Muscle of leg (tissue), 11 donors: ENCODE results near the gene HECTD1. TPM values are rescaled to one million over a fixed set of nuclear protein-coding genes. Genes with fewer than 3 reads are reported as not detected.

Source experiments
- DNase-seq: peaks from one replicate; pipeline ENCODE4 v3.0.0; 2013
- H3K27ac ChIP-seq: one replicate; pipeline ENCODE4 v1.5.1; 2013; ENCODE audit warnings: mild to moderate bottlenecking, low read length, control low read depth
- H3K27me3 ChIP-seq: one replicate; pipeline ENCODE4 v1.6.1; 2013; ENCODE audit warnings: low read length; ENCODE audit not compliant: control insufficient read depth, insufficient read depth
- H3K36me3 ChIP-seq: one replicate; pipeline ENCODE4 v1.6.1; 2013; ENCODE audit warnings: low read length; ENCODE audit not compliant: control insufficient read depth, insufficient read depth
- H3K4me1 ChIP-seq: one replicate; pipeline ENCODE4 v1.6.1; 2013; ENCODE audit warnings: low read length; ENCODE audit not compliant: control insufficient read depth, insufficient read depth
- H3K4me3 ChIP-seq: one replicate; pipeline ENCODE4 v1.5.1; 2013; ENCODE audit warnings: low read length, control low read depth
- H3K9me3 ChIP-seq: replicated peaks from 2 replicates; pipeline ENCODE4 v1.6.1; 2013; ENCODE audit warnings: low read depth, low read length; ENCODE audit not compliant: control insufficient read depth
- WGBS: methylation state at CpG from one replicate; pipeline ENCODE4 v1.1.5; 2013; ENCODE audit warnings: missing lambda C conversion rate; ENCODE audit not compliant: insufficient coverage; 5-methylcytosine and 5-hydroxymethylcytosine counted together
- polyA plus RNA-seq, 8 donors: library from polyadenylated mRNA; unstranded; fragments of 120-200 nt; gene quantifications; one replicate each; pipeline versions ENCODE4 v1.2.1 to v1.2.3, GENCODE V29; 2013; ENCODE audit warnings: inconsistent platforms in 1 of 8, low replicate concordance in 1 of 8; ENCODE audit not compliant: insufficient read length in 8 of 8, insufficient read depth in 1 of 8
- total RNA-seq: library from RNA; stranded (reverse); fragments of 120-200 nt; gene quantifications from one replicate; pipeline ENCODE4 v1.2.4, GENCODE V29; 2013

The HECTD1 gene
- total and polyA plus RNA-seq, 9 donors = 85.5 to 149 (median 108) TPM

GRCh38 chr14:31161274-31161673 lies 46.3 kb downstream of the HECTD1 start:
- Histone ChIP-seq H3K9me3 (no peaks in the 10 kb centered on the region), H3K36me3 (peaks cover 38% of the 10 kb centered on the region), H3K27me3 (no peaks in the 10 kb centered on the region), H3K27ac (no peak overlapping the region), H3K4me3 (no peak overlapping the region), H3K4me1 (no peaks in the 10 kb centered on the region)
- WGBS = 75% methylated on average over 1 of the region's 5 CpGs
- no peak for DNase-seq

GRCh38 chr14:31159682-31160296 lies 47.8 kb downstream of the HECTD1 start:
- Histone ChIP-seq H3K36me3 (peaks cover 34% of the 10 kb centered on the region), H3K9me3 (no peaks in the 10 kb centered on the region), H3K4me1 (no peaks in the 10 kb centered on the region), H3K4me3 (no peak overlapping the region), H3K27me3 (no peaks in the 10 kb centered on the region), H3K27ac (no peak overlapping the region)
- no peak for DNase-seq
- WGBS = 95% methylated on average over 5 of the region's 13 CpGs

- no peak overlapping the region for H3K4me3 ChIP-seq
- H3K27ac ChIP-seq = no peak overlapping the region
- H3K36me3 ChIP-seq = peaks cover 29% of the 10 kb centered on the region
- no peak for DNase-seq
- WGBS = 94% methylated on average over 11 of the region's 12 CpGs
- no peaks in the 10 kb centered on the region for H3K27me3 ChIP-seq
- no peaks in the 10 kb centered on the region for H3K4me1 ChIP-seq
- H3K9me3 ChIP-seq = no peaks in the 10 kb centered on the region
Observed at GRCh38 chr14:31154956-31155355, 52.6 kb downstream of the HECTD1 start.

GRCh38 chr14:31142455-31143087 lies 65.0 kb downstream of the HECTD1 start:
- no peak overlapping the region for H3K27ac ChIP-seq
- no peaks in the 10 kb centered on the region for H3K4me1 ChIP-seq
- no peak overlapping the region for H3K4me3 ChIP-seq
- H3K36me3 ChIP-seq = peaks cover 25% of the 10 kb centered on the region
- no peak for DNase-seq
- H3K9me3 ChIP-seq = no peaks in the 10 kb centered on the region
- 90% methylated on average over 2 of the region's 11 CpGs for WGBS
- H3K27me3 ChIP-seq = no peaks in the 10 kb centered on the region

GRCh38 chr14:31139301-31139847 lies 68.2 kb downstream of the HECTD1 start:
- H3K4me3 ChIP-seq = no peak overlapping the region
- H3K27me3 ChIP-seq = no peaks in the 10 kb centered on the region
- WGBS = no CpG with 5 or more reads among the region's 4 CpGs
- no peaks in the 10 kb centered on the region for H3K4me1 ChIP-seq
- DNase-seq = no peak
- no peaks in the 10 kb centered on the region for H3K9me3 ChIP-seq
- H3K36me3 ChIP-seq = peaks cover 27% of the 10 kb centered on the region
- H3K27ac ChIP-seq = no peak overlapping the region

GRCh38 chr14:31138301-31138700 lies 69.3 kb downstream of the HECTD1 start:
- Histone ChIP-seq H3K27ac (no peak overlapping the region), H3K4me3 (no peak overlapping the region), H3K9me3 (no peaks in the 10 kb centered on the region), H3K27me3 (no peaks in the 10 kb centered on the region), H3K36me3 (peaks cover 27% of the 10 kb centered on the region), H3K4me1 (no peaks in the 10 kb centered on the region)
- no peak for DNase-seq
- WGBS = no CpG with 5 or more reads among the region's 2 CpGs

GRCh38 chr14:31137214-31137889 lies 70.2 kb downstream of the HECTD1 start:
- H3K4me3 ChIP-seq = no peak overlapping the region
- H3K27ac ChIP-seq = no peak overlapping the region
- no peaks in the 10 kb centered on the region for H3K27me3 ChIP-seq
- DNase-seq = no peak
- H3K9me3 ChIP-seq = no peaks in the 10 kb centered on the region
- H3K36me3 ChIP-seq = peaks cover 23% of the 10 kb centered on the region
- no peaks in the 10 kb centered on the region for H3K4me1 ChIP-seq
- 91% methylated on average over 3 of the region's 12 CpGs for WGBS

- DNase-seq = no peak
- H3K4me3 ChIP-seq = no peak overlapping the region
- no peaks in the 10 kb centered on the region for H3K27me3 ChIP-seq
- WGBS = 88% methylated on average over 1 of the region's 6 CpGs
- H3K36me3 ChIP-seq = peaks cover 29% of the 10 kb centered on the region
- no peaks in the 10 kb centered on the region for H3K9me3 ChIP-seq
- no peak overlapping the region for H3K27ac ChIP-seq
- H3K4me1 ChIP-seq = no peaks in the 10 kb centered on the region
Observed at GRCh38 chr14:31133133-31133532, 74.5 kb downstream of the HECTD1 start.

- peak; percentile 45 for DNase-seq
- 88% methylated on average over 13 of the region's 18 CpGs for WGBS
- no peaks in the 10 kb centered on the region for H3K27me3 ChIP-seq
- no peaks in the 10 kb centered on the region for H3K4me1 ChIP-seq
- peaks cover 34% of the 10 kb centered on the region for H3K36me3 ChIP-seq
- H3K27ac ChIP-seq = no peak overlapping the region
- H3K9me3 ChIP-seq = no peaks in the 10 kb centered on the region
- no peak overlapping the region for H3K4me3 ChIP-seq
Observed at GRCh38 chr14:31128601-31129526, 78.7 kb downstream of the HECTD1 start.
